NT2/D1 (cell line): ENCODE measurements around the gene ECI2.

Experiments
- SUZ12 ChIP-seq: IDR thresholded peaks from 2 replicates; pipeline ENCODE4 v1.6.1; 2011; ENCODE audit not compliant: insufficient read length, insufficient read depth; ENCODE audit errors: extremely low read depth
- YY1 ChIP-seq: IDR thresholded peaks from 2 replicates; pipeline ENCODE4 v1.6.1; 2011; ENCODE audit not compliant: insufficient read length, insufficient read depth
- ZNF274 ChIP-seq: IDR thresholded peaks from 2 replicates; pipeline ENCODE4 v1.6.1; 2011; ENCODE audit warnings: mild to moderate bottlenecking, low read depth, low read length

- TF ChIP-seq ZNF274 = no peak
- TF ChIP-seq YY1 = no peak
- no peak for TF ChIP-seq SUZ12
These were observed 56.5 kb downstream of the ECI2 start, which contains the start of gene FAM217A for GRCh38 chr6:4078691-4079471.
